Activated naive CD8-positive, alpha-beta T cell treated with anti-CD3 and anti-CD28 coated beads, Interleukin-2, amount 10 ng/mL, durations not matched to agents 7 days and 5 days (primary cell): ENCODE results near the gene ABCA4. TPM values are rescaled to one million over a fixed set of nuclear protein-coding genes. Genes with fewer than 3 reads are reported as not detected.
A peak's percentile ranks its signal among the peaks of the same experiment; 100 is the strongest.

Experiments
- ATAC-seq: fragments of 150-1000 bp; cut with Tn5 transposase; one replicate; pipeline ENCODE4 v1.10.0; 2021; ENCODE audit warnings: low read depth, moderate library complexity
- POLR2A ChIA-PET: fragments of 350-600 bp; sonication (Branson Sonifier 250); formaldehyde crosslinking; loops from one replicate; lab custom pipeline; 2021; ENCODE audit warnings: antibody characterized with exemption; lab: Charles Lee
- DNase-seq: peaks from one replicate; pipeline ENCODE4 v3.0.0; 2021
- H3K27ac Mint-ChIP-seq: one replicate; pipeline ENCODE4 v1.8.0; 2022; ENCODE audit warnings: mild to moderate bottlenecking, mixed read lengths
- H3K27me3 Mint-ChIP-seq: one replicate; pipeline ENCODE4 v1.8.0; 2022; ENCODE audit warnings: mild to moderate bottlenecking, moderate library complexity, mixed read lengths
- H3K36me3 Mint-ChIP-seq: one replicate; pipeline ENCODE4 v1.8.0; 2021; ENCODE audit warnings: mild to moderate bottlenecking, mixed read lengths
- H3K4me1 Mint-ChIP-seq: one replicate; pipeline ENCODE4 v1.8.0; 2021; ENCODE audit warnings: mixed read lengths
- H3K4me3 Mint-ChIP-seq: one replicate; pipeline ENCODE4 v1.8.0; 2022; ENCODE audit warnings: mild to moderate bottlenecking, moderate library complexity, mixed read lengths
- H3K9me3 Mint-ChIP-seq: one replicate; pipeline ENCODE4 v1.8.0; 2021; ENCODE audit warnings: mixed read lengths
- total RNA-seq, 2 experiments: library from RNA; stranded (reverse); gene quantifications; one replicate each; pipeline ENCODE4 v1.2.3, GENCODE V29; 2021

ABCA4 gene
- total RNA-seq, 2 experiments from 2014 or later = not detected

- DNase-seq (no peak), ATAC-seq (no peak)
- Mint-ChIP-seq H3K4me3 (no peak overlapping the region), H3K36me3 (peaks cover 1% of the 10 kb centered on the region), H3K9me3 (no peaks in the 10 kb centered on the region), H3K4me1 (peaks cover 34% of the 10 kb centered on the region), H3K27ac (no peak overlapping the region), H3K27me3 (no peaks in the 10 kb centered on the region)
- POLR2A ChIA-PET = no interaction called here
Observed at GRCh38 chr1:94095744-94096469, 25.0 kb downstream of the ABCA4 start.

GRCh38 chr1:94095112-94095637 lies 25.8 kb downstream of the ABCA4 start:
- H3K4me3 Mint-ChIP-seq = no peak overlapping the region
- no peak overlapping the region for H3K27ac Mint-ChIP-seq
- peaks cover 40% of the 10 kb centered on the region for H3K4me1 Mint-ChIP-seq

GRCh38 chr1:94094469-94095111 lies 26.4 kb downstream of the ABCA4 start:
- ATAC-seq (no peak), DNase-seq (no peak)
- Mint-ChIP-seq H3K4me1 (peaks cover 40% of the 10 kb centered on the region), H3K36me3 (peaks cover 3% of the 10 kb centered on the region), H3K27me3 (no peaks in the 10 kb centered on the region), H3K27ac (no peak overlapping the region), H3K9me3 (no peaks in the 10 kb centered on the region), H3K4me3 (no peak overlapping the region)
- POLR2A ChIA-PET = no interaction called here

More at GRCh38 chr1:94095112-94095637, 25.8 kb downstream of the ABCA4 start:
- H3K27me3 Mint-ChIP-seq = no peaks in the 10 kb centered on the region
- DNase-seq (no peak), ATAC-seq (no peak)
- no peaks in the 10 kb centered on the region for H3K9me3 Mint-ChIP-seq
- POLR2A ChIA-PET = no interaction called here
- peaks cover 3% of the 10 kb centered on the region for H3K36me3 Mint-ChIP-seq

GRCh38 chr1:94093996-94094395 lies 27.0 kb downstream of the ABCA4 start:
- Mint-ChIP-seq H3K4me3 (no peak overlapping the region), H3K27me3 (no peaks in the 10 kb centered on the region), H3K4me1 (peaks cover 37% of the 10 kb centered on the region), H3K36me3 (peaks cover 3% of the 10 kb centered on the region), H3K9me3 (no peaks in the 10 kb centered on the region), H3K27ac (peak overlapping the region; percentile 47)
- POLR2A ChIA-PET = no interaction called here
- DNase-seq (no peak), ATAC-seq (no peak)

GRCh38 chr1:94093396-94093795 lies 27.6 kb downstream of the ABCA4 start:
- Mint-ChIP-seq H3K4me1 (peaks cover 37% of the 10 kb centered on the region), H3K9me3 (no peaks in the 10 kb centered on the region), H3K36me3 (peaks cover 4% of the 10 kb centered on the region), H3K27me3 (no peaks in the 10 kb centered on the region), H3K27ac (no peak overlapping the region), H3K4me3 (no peak overlapping the region)
- POLR2A ChIA-PET = no interaction called here
- ATAC-seq (no peak), DNase-seq (no peak)

- DNase-seq = peak; percentile 38
- peaks cover 3% of the 10 kb centered on the region for H3K27me3 Mint-ChIP-seq
- POLR2A ChIA-PET = interaction anchor here (1.0 to 1.1 kb wide), 3 partner anchors 20 to 99 kb away, joined by 3 to 4 read pairs (median 4); no protein-coding TSS in a partner anchor
- ATAC-seq = peak; percentile 79
- peaks cover 39% of the 10 kb centered on the region for H3K4me1 Mint-ChIP-seq
- H3K27ac Mint-ChIP-seq = peak overlapping the region; percentile 92
- peak overlapping the region; percentile 75 for H3K4me3 Mint-ChIP-seq
- H3K9me3 Mint-ChIP-seq = no peaks in the 10 kb centered on the region
- peaks cover 4% of the 10 kb centered on the region for H3K36me3 Mint-ChIP-seq
Observed at GRCh38 chr1:94092210-94092613, 28.7 kb downstream of the ABCA4 start.

GRCh38 chr1:94090761-94091160 lies 30.2 kb downstream of the ABCA4 start:
- Mint-ChIP-seq H3K27ac (peak overlapping the region; percentile 63), H3K36me3 (peaks cover 4% of the 10 kb centered on the region), H3K4me3 (peak overlapping the region; percentile 29), H3K9me3 (no peaks in the 10 kb centered on the region), H3K4me1 (peaks cover 39% of the 10 kb centered on the region), H3K27me3 (peaks cover 3% of the 10 kb centered on the region)
- POLR2A ChIA-PET = no interaction called here
- no peak for ATAC-seq
- no peak for DNase-seq

- H3K4me1 Mint-ChIP-seq = peaks cover 22% of the 10 kb centered on the region
- peaks cover 4% of the 10 kb centered on the region for H3K36me3 Mint-ChIP-seq
- H3K9me3 Mint-ChIP-seq = no peaks in the 10 kb centered on the region
- POLR2A ChIA-PET = no interaction called here
- DNase-seq (no peak), ATAC-seq (no peak)
- H3K4me3 Mint-ChIP-seq = no peak overlapping the region
- H3K27me3 Mint-ChIP-seq = peaks cover 15% of the 10 kb centered on the region
- no peak overlapping the region for H3K27ac Mint-ChIP-seq
Observed at GRCh38 chr1:94087193-94087592, 33.8 kb downstream of the ABCA4 start.

- ATAC-seq (no peak), DNase-seq (no peak)
- POLR2A ChIA-PET = no interaction called here
- H3K4me1 Mint-ChIP-seq = peaks cover 8% of the 10 kb centered on the region
- H3K27me3 Mint-ChIP-seq = peaks cover 15% of the 10 kb centered on the region
- H3K4me3 Mint-ChIP-seq = no peak overlapping the region
- no peak overlapping the region for H3K27ac Mint-ChIP-seq
- H3K36me3 Mint-ChIP-seq = peaks cover 1% of the 10 kb centered on the region
- H3K9me3 Mint-ChIP-seq = no peaks in the 10 kb centered on the region
Observed at GRCh38 chr1:94084547-94084946, 36.4 kb downstream of the ABCA4 start.

- H3K9me3 Mint-ChIP-seq = no peaks in the 10 kb centered on the region
- DNase-seq (no peak), ATAC-seq (no peak)
- H3K4me3 Mint-ChIP-seq = no peak overlapping the region
- POLR2A ChIA-PET = no interaction called here
- peaks cover 11% of the 10 kb centered on the region for H3K4me1 Mint-ChIP-seq
- peaks cover 15% of the 10 kb centered on the region for H3K27me3 Mint-ChIP-seq
- no peak overlapping the region for H3K27ac Mint-ChIP-seq
- peaks cover 1% of the 10 kb centered on the region for H3K36me3 Mint-ChIP-seq
Observed at GRCh38 chr1:94084085-94084484, 36.9 kb downstream of the ABCA4 start.

GRCh38 chr1:94083681-94084080 lies 37.3 kb downstream of the ABCA4 start:
- Mint-ChIP-seq H3K4me1 (peaks cover 15% of the 10 kb centered on the region), H3K27ac (no peak overlapping the region), H3K4me3 (no peak overlapping the region), H3K36me3 (no peaks in the 10 kb centered on the region), H3K9me3 (no peaks in the 10 kb centered on the region), H3K27me3 (peaks cover 15% of the 10 kb centered on the region)
- DNase-seq = no peak
- ATAC-seq = no peak
- POLR2A ChIA-PET = no interaction called here

GRCh38 chr1:94081566-94082344 lies 39.2 kb downstream of the ABCA4 start:
- H3K27ac Mint-ChIP-seq = no peak overlapping the region
- peaks cover 12% of the 10 kb centered on the region for H3K27me3 Mint-ChIP-seq
- POLR2A ChIA-PET = no interaction called here
- H3K4me1 Mint-ChIP-seq = peaks cover 19% of the 10 kb centered on the region
- no peak overlapping the region for H3K4me3 Mint-ChIP-seq
- DNase-seq = no peak
- peaks cover 4% of the 10 kb centered on the region for H3K9me3 Mint-ChIP-seq
- no peak for ATAC-seq
- peaks cover 4% of the 10 kb centered on the region for H3K36me3 Mint-ChIP-seq

GRCh38 chr1:94079989-94080388 lies 41.0 kb downstream of the ABCA4 start:
- peaks cover 14% of the 10 kb centered on the region for H3K27me3 Mint-ChIP-seq
- H3K9me3 Mint-ChIP-seq = peaks cover 4% of the 10 kb centered on the region
- peaks cover 19% of the 10 kb centered on the region for H3K4me1 Mint-ChIP-seq
- POLR2A ChIA-PET = no interaction called here
- ATAC-seq (no peak), DNase-seq (no peak)
- H3K4me3 Mint-ChIP-seq = no peak overlapping the region
- H3K36me3 Mint-ChIP-seq = peaks cover 4% of the 10 kb centered on the region
- H3K27ac Mint-ChIP-seq = no peak overlapping the region
